ENCODE data around the gene ZNF516.

ZNF516 gene

GRCh38 chr18:76524900-76525698 lies 30.1 kb upstream of the ZNF516 start:
- no peak for TF ChIP-seq CTCF (IDR thresholded peaks at IDR 0.05; ENCODE audit: low read depth, low read length, missing control alignments)
- in situ Hi-C loops (cut with HindIII; ENCODE audit: low pct_ligation_motif_present, low sequenced_read_pairs), result no loop called here
- peak; percentile 84 for DNase-seq
- Histone ChIP-seq H3K36me3 (replicated peaks) (no peaks in the 10 kb centered on the region), H3K27me3 (replicated peaks) (no peaks in the 10 kb centered on the region), H3K4me3 (ENCODE audit: low read depth, low read length) (peak overlapping the region; percentile 56), H3K27ac (peak overlapping the region; percentile 17)

GRCh38 chr18:76524477-76524876 lies 29.4 kb upstream of the ZNF516 start:
- Histone ChIP-seq H3K27me3 (replicated peaks) (no peaks in the 10 kb centered on the region), H3K36me3 (replicated peaks) (no peaks in the 10 kb centered on the region), H3K4me3 (ENCODE audit: low read depth, low read length) (no peak overlapping the region), H3K27ac (no peak overlapping the region)
- DNase-seq, result no peak
- in situ Hi-C loops (cut with HindIII; ENCODE audit: low pct_ligation_motif_present, low sequenced_read_pairs), result no loop called here
- no peak for TF ChIP-seq CTCF (IDR thresholded peaks at IDR 0.05; ENCODE audit: low read depth, low read length, missing control alignments)

- H3K27ac ChIP-seq, result no peak overlapping the region
- in situ Hi-C loops (cut with HindIII; ENCODE audit: low pct_ligation_motif_present, low sequenced_read_pairs), result no loop called here
- no peak for TF ChIP-seq CTCF (IDR thresholded peaks at IDR 0.05; ENCODE audit: low read depth, low read length, missing control alignments)
- no peaks in the 10 kb centered on the region for H3K27me3 ChIP-seq (replicated peaks)
- no peak overlapping the region for H3K4me3 ChIP-seq (ENCODE audit: low read depth, low read length)
- no peaks in the 10 kb centered on the region for H3K36me3 ChIP-seq (replicated peaks)
- DNase-seq, result no peak
Observed at GRCh38 chr18:76522551-76522950, 27.5 kb upstream of the ZNF516 start.

- H3K27me3 ChIP-seq (replicated peaks), result no peaks in the 10 kb centered on the region
- TF ChIP-seq CTCF (IDR thresholded peaks at IDR 0.05; ENCODE audit: low read depth, low read length, missing control alignments), result no peak
- no peak overlapping the region for H3K4me3 ChIP-seq (ENCODE audit: low read depth, low read length)
- no peaks in the 10 kb centered on the region for H3K36me3 ChIP-seq (replicated peaks)
- in situ Hi-C loops (cut with HindIII; ENCODE audit: low pct_ligation_motif_present, low sequenced_read_pairs), result no loop called here
- H3K27ac ChIP-seq, result no peak overlapping the region
- no peak for DNase-seq
Observed at GRCh38 chr18:76522122-76522503, 27.1 kb upstream of the ZNF516 start.

GRCh38 chr18:76521417-76522121 lies 26.5 kb upstream of the ZNF516 start:
- no peaks in the 10 kb centered on the region for H3K27me3 ChIP-seq (replicated peaks)
- no peak for TF ChIP-seq CTCF (IDR thresholded peaks at IDR 0.05; ENCODE audit: low read depth, low read length, missing control alignments)
- in situ Hi-C loops (cut with HindIII; ENCODE audit: low pct_ligation_motif_present, low sequenced_read_pairs), result no loop called here

More at GRCh38 chr18:76521417-76522121, 26.5 kb upstream of the ZNF516 start:
- Histone ChIP-seq H3K27ac (no peak overlapping the region), H3K4me3 (ENCODE audit: low read depth, low read length) (no peak overlapping the region), H3K36me3 (replicated peaks) (no peaks in the 10 kb centered on the region)
- DNase-seq, result no peak
